Esophagus muscularis mucosa (tissue), 4 donors: Measurements from ENCODE around the gene NAV2. TPM values are rescaled to one million over a fixed set of nuclear protein-coding genes. Genes with fewer than 3 reads are reported as not detected.
A peak's percentile ranks its signal among the peaks of the same experiment; 100 is the strongest.

Source experiments
- DNase-seq: peaks from one replicate; pipeline ENCODE4 v3.0.0-alpha.2; 2017; ENCODE audit errors: extremely low spot score
- H3K27ac ChIP-seq, 4 donors: fragments of 200-600 bp; sonication (generic); replicated peaks in 1 of 4; 1 replicate in 3 of 4; 2 replicates in 1 of 4; pipeline ENCODE4 v1.5.1; 2016 to 2019; ENCODE audit warnings: mild to moderate bottlenecking in 1 of 4
- H3K27me3 ChIP-seq, 4 donors: fragments of 200-600 bp; sonication (generic); one replicate each; pipeline versions ENCODE4 v1.5.1 to v1.6.0; 2016 to 2019
- H3K36me3 ChIP-seq, 4 donors: fragments of 200-600 bp; sonication (generic); one replicate each; pipeline ENCODE4 v1.5.1; 2016 to 2019
- H3K4me1 ChIP-seq, 4 donors: fragments of 200-600 bp; sonication (generic); one replicate each; pipeline ENCODE4 v1.5.1; 2016 to 2019
- H3K4me3 ChIP-seq, 4 donors: fragments of 200-600 bp; sonication (generic); 1 replicate in 2 of 4; 2 replicates in 2 of 4; pipeline ENCODE4 v1.5.1; 2016 to 2019; ENCODE audit warnings: mild to moderate bottlenecking in 4 of 4, moderate library complexity in 1 of 4
- H3K9me3 ChIP-seq, 4 donors: fragments of 200-600 bp; sonication (generic); 1 replicate in 3 of 4; 2 replicates in 1 of 4; pipeline ENCODE4 v1.5.1; 2016 to 2019
- CTCF ChIP-seq, 3 experiments: fragments of 200-600 bp in 2 of 3; fragments of 450-650 bp in 1 of 3; sonication (generic) in 2 of 3; IDR thresholded peaks; one replicate each; pipeline ENCODE4 v1.5.1; 2017 to 2019; ENCODE audit warnings: antibody characterized with exemption in 3 of 3, mild to moderate bottlenecking in 2 of 3, moderate library complexity in 1 of 3
- EP300 ChIP-seq: sonication (generic); formaldehyde crosslinking; IDR thresholded peaks from one replicate; pipeline ENCODE4 v1.6.1; 2017; ENCODE audit warnings: antibody characterized with exemption
- POLR2A ChIP-seq: fragments of 450-650 bp; IDR thresholded peaks from one replicate; pipeline ENCODE4 v1.6.1; 2017; ENCODE audit warnings: antibody characterized with exemption, moderate library complexity, mild to moderate bottlenecking, low read depth
- POLR2AphosphoS5 ChIP-seq, 2 donors: sonication (generic); formaldehyde crosslinking; IDR thresholded peaks; one replicate each; pipeline ENCODE4 v1.6.1; 2017; ENCODE audit warnings: antibody characterized with exemption in 2 of 2
- WGBS: methylation state at CpG from one replicate; pipeline ENCODE4 v1.1.5; 2018; 5-methylcytosine and 5-hydroxymethylcytosine counted together
- intact Hi-C: fragments of 100-400 bp; cut with DNase I; formaldehyde crosslinking; loops from one replicate; pipeline ENCODE4 v1.15.1; 2023
- total RNA-seq, 4 donors: library from RNA; depleted of rRNA; stranded (reverse); fragments of >200 nt; gene quantifications; one replicate each; pipeline versions ENCODE4 v1.1.0 to v1.2.1, GENCODE V29; 2016

NAV2 gene
- total RNA-seq, 4 donors from 2014 or later: 21.9 to 57.0 (median 37.5) TPM

GRCh38 chr11:19714022-19714386 is 1.4 kb downstream of the NAV2 start:
- Histone ChIP-seq H3K4me1 (peaks cover 50 to 83% (median 73%) of the 10 kb centered on the region in 4 donors), H3K27ac (peak overlapping the region; percentile 92 to 97 (median 96)), H3K27me3 (no peaks in the 10 kb centered on the region), H3K4me3 (peak overlapping the region; percentile 76 to 88 (median 79)), H3K36me3 (no peaks in the 10 kb centered on the region), H3K9me3 (no peaks in the 10 kb centered on the region)
- intact Hi-C loops: loop anchor here (5.0 kb wide), 1 partner anchor 37 kb away; no protein-coding TSS in a partner anchor
- no peak for DNase-seq
- WGBS: 2% methylated on average over 13 of the region's 17 CpGs
- TF ChIP-seq EP300: no peak
- TF ChIP-seq CTCF (IDR thresholded peaks at IDR 0.05): no peak
- no peak for TF ChIP-seq POLR2AphosphoS5 (IDR thresholded peaks at IDR 0.05)
- no peak for TF ChIP-seq POLR2A

GRCh38 chr11:19714387-19715363 is 2.0 kb downstream of the NAV2 start:
- peak overlapping the region; percentile 92 to 97 (median 96) for H3K27ac ChIP-seq
- no peak for DNase-seq
- no peaks in the 10 kb centered on the region for H3K36me3 ChIP-seq
- H3K4me1 ChIP-seq: peaks cover 54 to 90% (median 80%) of the 10 kb centered on the region in 4 donors
- intact Hi-C loops: loop anchor here (5.0 kb wide), 1 partner anchor 37 kb away; no protein-coding TSS in a partner anchor
- 18% methylated on average over 6 of the region's 25 CpGs for WGBS
- no peak for TF ChIP-seq CTCF (IDR thresholded peaks at IDR 0.05)
- TF ChIP-seq POLR2AphosphoS5 (IDR thresholded peaks at IDR 0.05): peak; percentile 32 to 50
- peak overlapping the region; percentile 76 to 88 (median 79) for H3K4me3 ChIP-seq
- H3K27me3 ChIP-seq: no peaks in the 10 kb centered on the region
- no peaks in the 10 kb centered on the region for H3K9me3 ChIP-seq

- peak overlapping the region; percentile 76 to 88 (median 79) for H3K4me3 ChIP-seq
- intact Hi-C loops: no loop called here
- no peaks in the 10 kb centered on the region for H3K36me3 ChIP-seq
- H3K27ac ChIP-seq: peak overlapping the region; percentile 92 to 97 (median 96)
- 22% methylated on average over 6 of the region's 6 CpGs for WGBS
- H3K27me3 ChIP-seq: no peaks in the 10 kb centered on the region
- H3K4me1 ChIP-seq: peaks cover 55 to 93% (median 85%) of the 10 kb centered on the region in 4 donors
- no peak for DNase-seq
- TF ChIP-seq CTCF (IDR thresholded peaks at IDR 0.05) (no peak), EP300 (peak; percentile 14), POLR2AphosphoS5 (IDR thresholded peaks at IDR 0.05) (peak; percentile 14 to 76)
- no peaks in the 10 kb centered on the region for H3K9me3 ChIP-seq
Measured at GRCh38 chr11:19715373-19715772, 2.7 kb downstream of the NAV2 start.

GRCh38 chr11:19718051-19718450 is 5.4 kb downstream of the NAV2 start:
- Histone ChIP-seq H3K27ac (peak overlapping the region; percentile 92 to 97 (median 96)), H3K4me3 (no peak overlapping the region), H3K4me1 (peaks cover 55 to 96% (median 93%) of the 10 kb centered on the region in 4 donors), H3K36me3 (no peaks in the 10 kb centered on the region), H3K9me3 (no peaks in the 10 kb centered on the region), H3K27me3 (no peaks in the 10 kb centered on the region)
- intact Hi-C loops: no loop called here
- no peak for TF ChIP-seq POLR2AphosphoS5 (IDR thresholded peaks at IDR 0.05)
- no peak for TF ChIP-seq POLR2A
- TF ChIP-seq CTCF (IDR thresholded peaks at IDR 0.05): no peak
- no peak for TF ChIP-seq EP300
- DNase-seq: no peak
- 42% methylated on average over 1 of the region's 1 CpG for WGBS
